PFSK-1 (cell line): Measurements from ENCODE around the gene ECT2.

Source experiments
- FOXP2 ChIP-seq: optimal IDR thresholded peaks from 2 replicates; pipeline ENCODE3; 2011; ENCODE audit warnings: borderline replicate concordance, control low read depth, inconsistent platforms; ENCODE audit not compliant: insufficient read depth; ENCODE audit errors: extremely low read length, extremely low read depth
- POLR2AphosphoS5 ChIP-seq: IDR thresholded peaks from 2 replicates; pipeline ENCODE4 v1.6.1; 2012; ENCODE audit warnings: low read depth, mild to moderate bottlenecking, control low read depth, low read length, moderate library complexity
- SIN3A ChIP-seq: IDR thresholded peaks from 2 replicates; pipeline ENCODE4 v1.6.1; 2012; ENCODE audit warnings: mild to moderate bottlenecking, low read length, moderate library complexity, borderline replicate concordance; ENCODE audit not compliant: insufficient read depth
- TAF1 ChIP-seq: IDR thresholded peaks from 2 replicates; pipeline ENCODE4 v1.6.1; 2012; ENCODE audit warnings: low read length, control low read depth, borderline replicate concordance; ENCODE audit not compliant: insufficient read depth
- TF ChIP-seq, protein P1 (sequence below), 2 experiments: IDR thresholded peaks; 2 replicates each; pipeline versions ENCODE4 v1.6.1 to v1.8.0; 2011 to 2012; ENCODE audit warnings: low read depth in 2 of 2, low read length in 2 of 2, control low read depth in 1 of 2, inconsistent platforms in 1 of 2, mild to moderate bottlenecking in 1 of 2, moderate library complexity in 1 of 2; ENCODE audit not compliant: insufficient read depth in 1 of 2

Gene ECT2

GRCh38 chr3:172735014-172735413, 15.5 kb upstream of the ECT2 start:
- no peak for TF ChIP-seq SIN3A
- no peak for TF ChIP-seq POLR2AphosphoS5
- TF ChIP-seq TAF1, result no peak
- TF ChIP-seq, protein P1, sequence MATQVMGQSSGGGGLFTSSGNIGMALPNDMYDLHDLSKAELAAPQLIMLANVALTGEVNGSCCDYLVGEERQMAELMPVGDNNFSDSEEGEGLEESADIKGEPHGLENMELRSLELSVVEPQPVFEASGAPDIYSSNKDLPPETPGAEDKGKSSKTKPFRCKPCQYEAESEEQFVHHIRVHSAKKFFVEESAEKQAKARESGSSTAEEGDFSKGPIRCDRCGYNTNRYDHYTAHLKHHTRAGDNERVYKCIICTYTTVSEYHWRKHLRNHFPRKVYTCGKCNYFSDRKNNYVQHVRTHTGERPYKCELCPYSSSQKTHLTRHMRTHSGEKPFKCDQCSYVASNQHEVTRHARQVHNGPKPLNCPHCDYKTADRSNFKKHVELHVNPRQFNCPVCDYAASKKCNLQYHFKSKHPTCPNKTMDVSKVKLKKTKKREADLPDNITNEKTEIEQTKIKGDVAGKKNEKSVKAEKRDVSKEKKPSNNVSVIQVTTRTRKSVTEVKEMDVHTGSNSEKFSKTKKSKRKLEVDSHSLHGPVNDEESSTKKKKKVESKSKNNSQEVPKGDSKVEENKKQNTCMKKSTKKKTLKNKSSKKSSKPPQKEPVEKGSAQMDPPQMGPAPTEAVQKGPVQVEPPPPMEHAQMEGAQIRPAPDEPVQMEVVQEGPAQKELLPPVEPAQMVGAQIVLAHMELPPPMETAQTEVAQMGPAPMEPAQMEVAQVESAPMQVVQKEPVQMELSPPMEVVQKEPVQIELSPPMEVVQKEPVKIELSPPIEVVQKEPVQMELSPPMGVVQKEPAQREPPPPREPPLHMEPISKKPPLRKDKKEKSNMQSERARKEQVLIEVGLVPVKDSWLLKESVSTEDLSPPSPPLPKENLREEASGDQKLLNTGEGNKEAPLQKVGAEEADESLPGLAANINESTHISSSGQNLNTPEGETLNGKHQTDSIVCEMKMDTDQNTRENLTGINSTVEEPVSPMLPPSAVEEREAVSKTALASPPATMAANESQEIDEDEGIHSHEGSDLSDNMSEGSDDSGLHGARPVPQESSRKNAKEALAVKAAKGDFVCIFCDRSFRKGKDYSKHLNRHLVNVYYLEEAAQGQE (IDR thresholded peaks at IDR 0.05; ENCODE audit: insufficient read depth in 1 of 2, low read depth in 2 of 2, low read length in 2 of 2), result no peak
- TF ChIP-seq FOXP2, result no peak

GRCh38 chr3:172739462-172739861, 11.1 kb upstream of the ECT2 start:
- TF ChIP-seq FOXP2 (no peak), POLR2AphosphoS5 (no peak), TAF1 (no peak), SIN3A (no peak)
- TF ChIP-seq, protein P1 (IDR thresholded peaks at IDR 0.05; ENCODE audit: insufficient read depth in 1 of 2, low read depth in 2 of 2, low read length in 2 of 2), result no peak

DNA sequence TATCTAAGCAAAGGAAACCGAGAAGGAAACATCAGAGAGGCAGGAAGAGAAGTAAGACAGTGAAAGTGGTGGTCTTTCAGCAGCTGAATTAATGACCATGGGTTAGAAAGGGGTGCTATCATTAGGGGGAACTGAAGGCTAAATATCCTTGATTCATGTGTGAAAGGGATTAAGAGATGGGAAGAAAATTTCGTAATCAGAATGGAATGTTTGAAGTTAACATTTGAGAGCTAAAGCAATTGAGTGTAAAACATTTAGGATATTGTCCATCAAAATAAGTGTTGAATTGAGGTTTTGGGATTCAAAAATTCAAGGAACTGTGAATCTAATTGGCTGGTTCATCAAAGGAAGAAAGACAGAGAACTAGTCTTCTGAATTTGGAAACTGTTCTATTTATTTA, 4.1 kb upstream of the ECT2 start:
- TF ChIP-seq TAF1 (no peak), POLR2AphosphoS5 (no peak), FOXP2 (no peak), SIN3A (no peak)
- TF ChIP-seq, protein P1 (IDR thresholded peaks at IDR 0.05; ENCODE audit: insufficient read depth in 1 of 2, low read depth in 2 of 2, low read length in 2 of 2), result no peak

GRCh38 chr3:172749230-172749965, 1.1 kb upstream of the ECT2 start:
- TF ChIP-seq, protein P1 (IDR thresholded peaks at IDR 0.05; ENCODE audit: insufficient read depth in 1 of 2, low read depth in 2 of 2, low read length in 2 of 2), result no peak
- TF ChIP-seq FOXP2, result no peak
- no peak for TF ChIP-seq POLR2AphosphoS5
- TF ChIP-seq SIN3A, result no peak

DNA sequence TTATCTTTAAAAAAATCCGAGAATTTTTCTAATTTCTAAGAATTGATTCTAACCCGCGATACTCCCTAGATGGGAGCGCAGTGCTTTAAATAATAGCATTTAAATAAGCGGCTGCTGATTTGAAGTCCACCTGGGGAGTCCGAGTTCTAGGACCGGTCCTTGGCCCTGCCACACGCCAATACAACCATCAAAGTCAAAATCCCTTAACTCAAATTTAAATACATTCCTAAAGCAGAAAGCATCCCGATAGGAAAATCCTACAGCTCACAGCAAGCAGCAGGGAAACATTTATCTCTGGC, 508 bp upstream of the ECT2 start:
- TF ChIP-seq TAF1 (no peak), POLR2AphosphoS5 (no peak), FOXP2 (no peak)
- TF ChIP-seq, protein P1 (IDR thresholded peaks at IDR 0.05; ENCODE audit: insufficient read depth in 1 of 2, low read depth in 2 of 2, low read length in 2 of 2), result no peak
